Mesothelial cell of epicardium (in vitro differentiated cells): ENCODE results near the gene EPB41L4A. TPM values are rescaled to one million over a fixed set of nuclear protein-coding genes. Genes with fewer than 3 reads are reported as not detected.

Experiments used
- DNase-seq, 2 experiments: peaks; one replicate each; pipeline ENCODE4 v3.0.0; 2021; ENCODE audit warnings: low spot score in 2 of 2; ENCODE audit not compliant: unreplicated experiment in 2 of 2
- H3K27ac Mint-ChIP-seq: 2 replicates; pipeline ENCODE4 v1.8.0; 2021; ENCODE audit warnings: mixed read lengths
- H3K27me3 Mint-ChIP-seq: 2 replicates; pipeline ENCODE4 v1.8.0; 2021; ENCODE audit warnings: low read depth, mixed read lengths
- H3K36me3 Mint-ChIP-seq: 2 replicates; pipeline ENCODE4 v1.8.0; 2021; ENCODE audit warnings: mixed read lengths
- H3K4me1 Mint-ChIP-seq: 2 replicates; pipeline ENCODE4 v1.8.0; 2021; ENCODE audit warnings: mixed read lengths
- H3K4me3 Mint-ChIP-seq: 2 replicates; pipeline ENCODE4 v1.8.0; 2021; ENCODE audit warnings: mild to moderate bottlenecking, moderate library complexity, mixed read lengths
- H3K9me3 Mint-ChIP-seq: 2 replicates; pipeline ENCODE4 v1.8.0; 2021; ENCODE audit warnings: mixed read lengths
- CTCF ChIP-seq: fragments of 200-600 bp; sonication (generic); IDR thresholded peaks from one replicate; pipeline ENCODE4 v1.5.0; 2021; ENCODE audit warnings: antibody characterized with exemption; ENCODE audit not compliant: unreplicated experiment
- total RNA-seq: library from RNA; stranded (reverse); gene quantifications from 3 replicates; pipeline ENCODE4 v1.2.1, GENCODE V29; 2021

Gene EPB41L4A
- total RNA-seq, 1 donor from 2014 or later, result 39.3 TPM

GRCh38 chr5:112125903-112126302, 293.2 kb downstream of the EPB41L4A start:
- no peaks in the 10 kb centered on the region for H3K27me3 Mint-ChIP-seq
- H3K4me1 Mint-ChIP-seq, result peaks cover 15% of the 10 kb centered on the region
- peaks cover 17% of the 10 kb centered on the region for H3K9me3 Mint-ChIP-seq
- H3K4me3 Mint-ChIP-seq, result no peak overlapping the region
- no peak for DNase-seq
- peaks cover 4% of the 10 kb centered on the region for H3K36me3 Mint-ChIP-seq
- TF ChIP-seq CTCF, result no peak
- no peak overlapping the region for H3K27ac Mint-ChIP-seq

- Mint-ChIP-seq H3K27me3 (no peaks in the 10 kb centered on the region), H3K27ac (no peak overlapping the region), H3K9me3 (peaks cover 24% of the 10 kb centered on the region), H3K4me1 (peaks cover 15% of the 10 kb centered on the region), H3K36me3 (peaks cover 4% of the 10 kb centered on the region), H3K4me3 (no peak overlapping the region)
- no peak for TF ChIP-seq CTCF
- no peak for DNase-seq
Observed at GRCh38 chr5:112124788-112125187, 294.3 kb downstream of the EPB41L4A start.

- Mint-ChIP-seq H3K27me3 (no peaks in the 10 kb centered on the region), H3K36me3 (peaks cover 4% of the 10 kb centered on the region), H3K9me3 (peaks cover 31% of the 10 kb centered on the region), H3K27ac (no peak overlapping the region), H3K4me1 (peaks cover 11% of the 10 kb centered on the region), H3K4me3 (no peak overlapping the region)
- TF ChIP-seq CTCF, result no peak
- DNase-seq, result no peak
Observed at GRCh38 chr5:112123086-112123485, 296.0 kb downstream of the EPB41L4A start.

- Mint-ChIP-seq H3K4me1 (peaks cover 11% of the 10 kb centered on the region), H3K36me3 (peaks cover 4% of the 10 kb centered on the region), H3K9me3 (peaks cover 31% of the 10 kb centered on the region), H3K27ac (no peak overlapping the region), H3K27me3 (no peaks in the 10 kb centered on the region), H3K4me3 (no peak overlapping the region)
- no peak for DNase-seq
- TF ChIP-seq CTCF, result no peak
Observed at GRCh38 chr5:112122353-112122752, 296.7 kb downstream of the EPB41L4A start.

- DNase-seq, result no peak
- H3K4me3 Mint-ChIP-seq, result no peak overlapping the region
- H3K27ac Mint-ChIP-seq, result no peak overlapping the region
- TF ChIP-seq CTCF, result no peak
- H3K9me3 Mint-ChIP-seq, result peaks cover 31% of the 10 kb centered on the region
- H3K27me3 Mint-ChIP-seq, result no peaks in the 10 kb centered on the region
- peaks cover 12% of the 10 kb centered on the region for H3K4me1 Mint-ChIP-seq
- peaks cover 4% of the 10 kb centered on the region for H3K36me3 Mint-ChIP-seq
Observed at GRCh38 chr5:112121258-112121657, 297.8 kb downstream of the EPB41L4A start.

GRCh38 chr5:112119969-112120368, 299.1 kb downstream of the EPB41L4A start:
- Mint-ChIP-seq H3K4me3 (no peak overlapping the region), H3K36me3 (peaks cover 4% of the 10 kb centered on the region), H3K27me3 (no peaks in the 10 kb centered on the region), H3K4me1 (peaks cover 9% of the 10 kb centered on the region), H3K9me3 (peaks cover 31% of the 10 kb centered on the region), H3K27ac (no peak overlapping the region)
- DNase-seq, result no peak
- no peak for TF ChIP-seq CTCF
